GM21529 (cell line): Measurements from ENCODE around the gene PAM16.

ENCODE experiments used
- ATAC-seq: cut with Tn5 transposase; IDR thresholded peaks from one replicate; pipeline ENCODE4 v1.9.1; 2021; ENCODE audit not compliant: unreplicated experiment

Gene PAM16

DNA sequence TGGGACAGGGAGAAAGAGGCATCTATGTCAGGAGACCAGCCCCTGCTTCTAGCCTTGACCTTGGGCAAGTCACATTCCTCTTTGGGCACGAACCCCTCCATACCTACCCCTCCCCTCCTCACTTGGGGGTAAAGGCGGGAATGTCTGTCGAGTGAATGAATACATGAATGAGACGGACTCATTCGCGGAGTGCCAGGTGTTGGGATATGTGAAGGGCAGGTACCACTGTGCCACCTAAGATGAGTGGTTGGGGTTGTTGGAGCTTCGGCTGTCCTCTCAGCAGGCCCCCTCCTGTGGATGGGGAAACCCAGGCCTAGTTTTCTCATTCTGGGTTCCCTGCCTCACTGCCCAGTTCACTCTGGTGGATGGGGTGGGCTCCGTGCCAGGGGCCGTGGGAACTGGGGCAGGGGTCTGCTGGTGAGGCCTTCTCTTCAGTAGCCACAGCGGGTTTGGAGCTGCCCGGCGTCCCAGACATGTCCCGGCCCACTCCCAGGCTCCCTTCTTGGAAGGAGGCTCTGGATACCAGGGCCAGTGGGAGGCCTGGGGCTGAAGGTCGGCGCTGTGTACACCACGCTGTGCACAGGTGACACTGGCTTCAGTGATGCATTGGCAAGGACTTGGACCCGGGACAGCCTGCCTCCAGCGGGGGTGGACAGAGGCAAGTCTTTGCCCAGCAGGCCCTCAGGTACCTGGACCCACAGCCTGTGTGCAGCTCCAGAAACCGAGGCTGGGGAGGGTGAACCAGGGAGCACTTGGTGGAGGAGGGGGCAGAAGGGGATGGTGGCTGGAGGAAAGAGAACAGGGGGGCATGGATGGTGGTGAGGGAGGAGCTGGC, 29.6 kb downstream of the PAM16 start:
- no peak for ATAC-seq

DNA sequence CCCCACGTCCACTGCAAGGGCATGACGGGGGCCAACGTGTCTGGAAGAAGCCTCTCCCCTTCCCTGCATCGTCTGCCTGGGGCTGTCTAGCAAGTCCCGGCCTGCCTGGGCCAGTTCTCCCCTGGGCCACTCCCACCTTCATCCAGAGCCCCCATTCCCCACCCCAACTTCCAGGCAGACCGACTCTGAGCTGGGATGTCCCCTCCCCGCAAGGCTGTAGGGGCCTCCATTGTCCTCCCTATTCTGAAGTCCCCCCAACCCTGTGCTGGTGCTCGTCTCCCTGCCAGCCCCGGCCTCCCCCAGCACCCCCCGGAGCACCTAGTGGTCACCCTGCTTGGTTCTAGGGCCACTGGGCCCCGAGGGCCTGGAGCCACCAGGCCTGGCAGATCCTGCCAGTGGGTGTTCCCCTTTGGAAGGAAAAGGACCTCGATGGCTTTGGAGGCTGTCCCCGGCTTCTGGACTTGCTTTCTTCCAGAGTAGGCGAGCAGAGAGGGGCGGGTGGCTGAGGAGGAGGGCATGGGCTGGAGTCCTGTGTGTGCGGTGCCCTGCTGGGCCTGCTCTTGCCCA, 30.5 kb downstream of the PAM16 start:
- no peak for ATAC-seq

DNA sequence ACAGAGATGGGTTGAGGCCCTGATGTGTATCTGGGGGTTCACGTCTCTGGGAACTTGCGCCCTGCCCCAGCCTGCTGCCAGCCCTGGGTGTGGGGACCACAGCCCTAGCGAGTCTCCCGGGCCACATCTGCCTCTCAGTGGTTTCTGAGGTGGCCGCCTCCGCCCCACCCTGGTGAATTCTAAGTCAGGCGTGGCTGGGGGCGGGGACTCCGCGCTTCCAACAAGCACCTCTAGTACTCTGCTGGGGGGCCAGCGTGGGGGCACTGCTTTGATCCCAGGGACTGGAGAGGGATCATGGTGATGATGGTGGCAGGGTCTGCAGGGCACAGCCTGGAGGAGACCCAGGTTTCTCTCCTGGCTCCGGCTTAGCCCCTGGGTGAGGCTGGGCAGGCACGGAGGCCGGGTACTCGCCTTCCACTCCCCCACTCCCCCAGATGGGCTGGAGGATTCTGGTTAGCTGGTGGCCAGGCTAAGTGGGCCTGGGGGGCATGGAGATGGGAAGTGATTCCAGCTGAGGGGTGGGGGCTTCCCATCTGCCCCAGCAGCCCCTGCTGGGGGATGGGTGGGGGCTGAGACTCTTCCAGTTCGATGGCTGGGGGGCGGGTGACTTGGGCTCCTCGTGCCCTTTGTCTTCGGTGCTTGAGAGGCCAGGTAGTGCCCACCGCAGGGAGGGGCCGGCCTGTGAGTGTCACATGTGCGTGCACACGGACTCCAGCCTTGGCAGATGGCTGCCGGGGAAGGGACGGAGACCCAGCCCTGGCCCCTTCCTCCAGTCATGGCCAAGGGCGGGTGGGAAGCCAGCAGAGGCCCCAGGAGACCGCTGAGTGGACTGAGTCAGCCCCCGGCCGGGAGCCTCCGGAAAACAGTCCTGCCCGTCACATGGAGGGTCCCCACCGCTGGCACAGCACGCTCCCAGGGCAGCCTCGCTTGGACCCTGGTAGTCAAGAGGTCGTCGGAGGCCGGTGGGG, 31.4 kb downstream of the PAM16 start:
- no peak for ATAC-seq

DNA sequence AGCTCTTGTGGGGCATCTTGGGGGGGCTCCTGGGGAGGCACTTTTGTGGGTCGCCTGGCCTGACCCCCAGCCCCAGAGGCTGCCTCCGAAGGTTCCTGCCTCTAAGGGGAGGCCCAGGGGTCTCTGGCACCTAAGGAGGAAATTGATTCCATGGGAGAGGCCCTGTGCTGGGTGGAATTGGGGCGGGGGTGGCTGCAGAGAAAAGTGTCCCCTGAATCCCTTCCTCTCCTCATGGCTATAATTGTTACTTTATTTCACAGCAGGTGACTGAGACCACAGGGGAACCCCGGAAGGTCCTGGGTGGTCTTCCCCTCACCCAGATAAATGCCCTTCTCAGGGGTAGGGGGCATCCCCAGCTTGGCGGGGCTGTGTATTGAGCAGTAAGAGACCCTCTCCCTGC, 32.2 kb downstream of the PAM16 start:
- no peak for ATAC-seq

DNA sequence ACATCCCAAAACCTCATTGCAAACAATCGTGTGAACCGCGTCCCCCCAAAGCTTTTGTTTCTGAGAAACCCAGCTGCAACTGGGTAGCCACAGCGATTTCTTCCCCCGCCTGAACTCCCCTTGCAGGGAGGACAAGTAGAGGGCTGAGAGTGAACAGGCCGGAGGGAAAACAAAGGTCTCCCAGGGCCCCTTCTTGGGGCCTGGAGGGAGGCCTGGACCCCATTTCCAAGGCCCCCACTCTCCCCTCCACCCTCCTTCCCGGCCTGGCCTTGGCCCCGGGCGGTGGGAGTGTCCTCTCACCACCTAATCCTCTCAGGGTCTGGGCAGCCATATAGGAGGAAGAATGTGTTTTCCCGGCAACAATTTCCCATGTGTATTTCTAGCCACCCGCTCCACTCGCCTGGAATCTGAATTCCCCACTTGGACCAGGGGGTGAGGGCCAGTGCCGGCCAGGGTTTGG, 32.6 kb downstream of the PAM16 start:
- no peak for ATAC-seq

DNA sequence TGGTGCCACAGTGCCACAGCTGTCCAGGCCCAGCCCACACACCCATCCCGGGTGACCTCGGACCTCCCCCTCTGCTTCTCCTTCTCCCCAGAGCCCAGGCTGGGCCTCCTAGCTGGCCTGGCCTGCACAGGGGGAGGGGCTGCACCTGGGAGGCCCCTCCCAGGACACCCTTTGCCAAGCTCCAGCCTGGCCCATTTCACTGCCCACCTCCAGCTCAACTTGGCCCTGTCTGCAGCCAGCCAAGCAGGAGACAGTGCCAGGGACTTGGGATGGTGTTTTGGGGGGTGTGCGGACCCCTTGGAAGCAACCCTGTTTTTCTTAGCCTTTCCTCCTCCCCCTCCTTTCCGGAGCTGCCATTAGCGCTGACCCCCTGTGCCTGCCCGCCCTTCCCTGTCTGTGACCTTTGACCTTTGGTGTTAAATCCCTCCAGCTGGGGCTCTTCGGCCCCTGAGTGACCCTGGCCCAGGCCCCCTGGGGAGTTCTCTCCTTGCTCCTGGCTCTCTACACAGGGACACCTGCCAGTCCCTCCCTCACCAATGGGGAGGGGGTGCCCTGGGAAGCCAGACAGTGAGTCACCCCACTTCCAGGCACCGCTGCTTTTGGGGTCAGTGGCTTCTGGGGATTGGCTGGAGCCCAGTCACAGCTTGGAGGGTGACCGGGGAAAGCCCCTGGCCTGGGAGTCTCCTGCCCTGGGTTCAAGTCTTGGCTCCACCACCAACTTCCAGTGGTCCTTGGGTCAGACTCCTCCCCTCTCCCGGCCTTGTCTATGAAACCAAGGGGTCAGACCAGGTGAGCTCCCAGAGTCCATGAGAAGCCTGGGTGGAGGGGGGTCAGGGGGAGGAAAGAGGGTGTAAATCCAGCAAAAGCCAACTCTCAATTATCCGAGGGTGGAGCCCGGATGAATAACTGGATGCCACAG, 33.3 kb downstream of the PAM16 start:
- no peak for ATAC-seq

DNA sequence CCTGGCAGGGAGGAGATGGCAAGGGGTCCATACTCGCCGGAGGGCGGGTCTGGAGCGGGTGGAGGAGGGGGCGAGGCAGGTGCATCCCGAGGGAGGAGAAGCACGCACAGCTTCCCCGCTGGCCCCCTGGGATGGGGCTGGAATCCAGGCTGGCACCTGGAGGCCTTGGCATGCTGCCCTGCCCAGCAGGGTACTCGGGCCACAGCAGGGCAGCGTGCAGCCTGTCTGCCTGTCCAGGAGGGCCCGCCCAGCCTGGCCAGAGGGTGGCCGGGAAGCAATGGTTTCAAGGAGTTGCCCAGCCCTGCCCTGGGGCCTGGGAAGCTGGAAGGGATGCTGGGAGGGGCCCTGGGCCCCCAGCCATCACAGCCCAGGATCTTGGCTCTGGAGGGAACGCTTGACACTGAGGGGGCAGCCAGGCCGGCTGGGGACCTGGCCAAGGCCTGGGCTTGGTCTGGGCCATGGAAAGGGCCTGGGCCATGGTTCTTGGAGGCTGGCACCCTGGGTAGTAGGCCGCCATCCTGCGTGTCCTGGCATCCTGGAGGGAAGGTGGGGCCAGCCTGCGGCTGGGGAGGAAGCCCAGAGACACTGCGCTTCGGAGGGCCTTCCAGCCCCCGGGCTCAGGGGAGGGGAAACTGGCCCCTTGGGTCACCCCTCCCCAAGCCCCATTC, 34.1 kb downstream of the PAM16 start:
- no peak for ATAC-seq

DNA sequence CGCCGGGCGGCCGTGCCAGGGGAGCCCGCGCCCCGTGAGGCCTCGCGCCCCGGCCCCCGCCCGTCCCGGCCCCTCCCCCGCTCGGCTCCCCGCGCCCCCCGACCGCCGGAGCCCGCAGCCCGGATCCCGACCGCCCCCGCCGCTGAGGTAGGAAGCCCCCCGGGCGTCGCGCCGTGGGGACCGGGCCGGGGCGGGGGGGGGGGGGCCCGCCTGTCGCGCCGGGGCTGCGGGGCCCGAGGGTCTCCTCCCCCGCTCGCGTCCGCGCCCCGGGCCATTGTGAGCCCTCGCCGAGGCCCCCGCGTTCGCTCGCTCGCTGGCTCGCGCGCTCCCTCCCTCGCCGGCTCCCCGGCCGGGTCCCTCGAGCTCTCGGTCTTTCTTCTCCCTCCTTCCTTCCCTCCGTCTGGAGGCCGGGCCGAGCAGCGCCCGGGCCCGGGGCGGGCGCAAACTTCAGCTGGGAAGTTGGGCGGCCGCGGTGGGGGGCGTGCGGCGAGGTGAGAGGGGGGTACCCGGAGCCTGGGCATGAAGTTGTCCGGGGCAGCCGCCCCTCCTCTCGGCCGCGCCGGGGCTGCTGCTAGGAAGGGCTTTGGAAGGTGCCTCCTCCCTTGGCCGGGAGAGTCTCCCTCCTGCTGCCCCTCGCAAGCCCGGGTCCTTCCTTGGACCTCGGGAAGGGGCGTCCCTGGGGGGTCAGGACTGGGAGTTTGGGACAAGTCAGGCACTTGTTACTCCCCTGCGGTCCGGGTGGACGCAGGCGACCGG, 34.8 kb downstream of the PAM16 start:
- ATAC-seq: no peak

DNA sequence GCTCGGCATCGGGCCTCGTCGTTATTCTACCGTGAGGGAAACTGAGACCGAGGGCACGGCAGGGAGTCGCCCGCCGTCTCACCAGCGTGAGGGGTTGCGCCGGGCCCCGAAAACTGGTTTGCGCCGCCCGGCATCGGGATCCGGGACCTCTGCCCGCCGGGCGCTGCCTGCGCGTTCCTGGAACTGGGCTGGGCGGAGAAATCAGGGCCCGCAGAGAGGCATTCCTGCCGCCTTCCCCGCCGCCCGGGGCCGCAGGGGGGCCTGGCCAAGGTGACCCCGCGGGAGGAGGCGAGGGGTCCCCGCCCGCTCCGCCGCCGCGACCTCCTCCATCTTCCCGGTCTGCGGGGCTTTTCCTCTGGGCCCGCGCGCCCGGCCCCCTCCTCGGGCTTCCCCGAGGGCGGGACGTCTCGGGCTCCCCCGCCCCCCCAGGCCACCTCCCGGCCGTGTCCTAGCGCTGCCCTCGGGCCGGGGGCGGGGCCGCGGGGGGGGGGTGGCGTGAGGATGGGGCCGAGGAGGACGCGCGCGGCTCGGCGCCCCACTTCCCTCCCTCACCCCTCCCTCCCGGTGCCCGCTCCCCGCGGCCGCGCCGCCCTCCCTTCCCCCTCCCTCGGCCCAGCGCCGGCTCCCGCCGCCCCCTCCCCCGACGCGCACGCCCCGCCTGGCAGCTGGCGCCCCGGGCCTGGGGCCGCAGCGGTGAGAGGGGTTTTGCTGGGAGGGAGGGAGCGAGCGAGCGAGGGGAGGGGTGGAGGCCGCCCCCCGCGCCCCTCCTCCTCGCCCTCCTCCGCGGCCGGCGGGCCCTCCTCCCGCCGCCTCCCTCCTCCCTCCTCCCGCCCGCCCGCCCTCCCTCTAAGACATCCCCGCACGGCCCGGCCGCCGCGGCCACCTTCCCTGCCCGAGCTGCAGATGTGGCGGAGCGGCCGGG, 35.7 kb downstream of the PAM16 start, which contains the start of gene GLIS2:
GLIS2 (plus strand) TSS at position 882 of the 922 bp plus-strand sequence. CDS start 16,214 bp downstream, outside the sequence.
- ATAC-seq: no peak

DNA sequence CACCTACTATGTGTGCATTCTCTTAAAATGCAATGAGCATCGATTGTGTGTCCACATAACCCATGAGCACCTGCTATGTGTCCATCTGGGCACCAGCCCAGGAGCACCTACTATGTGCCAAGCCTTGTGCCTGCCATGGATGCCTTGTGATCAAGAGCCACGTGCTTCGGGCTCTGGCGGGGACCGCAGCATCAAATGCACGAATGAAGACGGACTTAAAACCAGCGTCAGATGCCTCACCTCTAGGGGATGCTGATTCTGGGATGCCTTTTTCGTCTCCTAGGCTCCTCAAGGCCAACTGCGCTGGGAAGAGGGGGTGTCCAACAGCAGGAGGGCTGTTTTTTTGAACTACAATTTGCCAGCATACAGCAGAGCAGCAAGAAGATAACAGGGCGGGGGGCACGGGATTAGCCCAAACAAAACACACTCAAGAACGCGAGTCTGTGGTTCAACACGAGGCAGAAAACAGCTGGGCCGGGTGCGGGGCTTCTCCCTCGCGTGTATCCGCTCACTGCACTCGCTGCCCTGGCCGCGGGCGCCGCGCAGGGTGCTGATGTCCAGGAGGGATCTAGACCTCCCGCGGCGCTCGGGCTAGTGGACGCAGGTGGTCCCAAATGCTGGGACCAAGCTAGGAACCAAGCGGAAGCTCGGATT, 36.5 kb downstream of the PAM16 start:
- ATAC-seq: no peak

DNA sequence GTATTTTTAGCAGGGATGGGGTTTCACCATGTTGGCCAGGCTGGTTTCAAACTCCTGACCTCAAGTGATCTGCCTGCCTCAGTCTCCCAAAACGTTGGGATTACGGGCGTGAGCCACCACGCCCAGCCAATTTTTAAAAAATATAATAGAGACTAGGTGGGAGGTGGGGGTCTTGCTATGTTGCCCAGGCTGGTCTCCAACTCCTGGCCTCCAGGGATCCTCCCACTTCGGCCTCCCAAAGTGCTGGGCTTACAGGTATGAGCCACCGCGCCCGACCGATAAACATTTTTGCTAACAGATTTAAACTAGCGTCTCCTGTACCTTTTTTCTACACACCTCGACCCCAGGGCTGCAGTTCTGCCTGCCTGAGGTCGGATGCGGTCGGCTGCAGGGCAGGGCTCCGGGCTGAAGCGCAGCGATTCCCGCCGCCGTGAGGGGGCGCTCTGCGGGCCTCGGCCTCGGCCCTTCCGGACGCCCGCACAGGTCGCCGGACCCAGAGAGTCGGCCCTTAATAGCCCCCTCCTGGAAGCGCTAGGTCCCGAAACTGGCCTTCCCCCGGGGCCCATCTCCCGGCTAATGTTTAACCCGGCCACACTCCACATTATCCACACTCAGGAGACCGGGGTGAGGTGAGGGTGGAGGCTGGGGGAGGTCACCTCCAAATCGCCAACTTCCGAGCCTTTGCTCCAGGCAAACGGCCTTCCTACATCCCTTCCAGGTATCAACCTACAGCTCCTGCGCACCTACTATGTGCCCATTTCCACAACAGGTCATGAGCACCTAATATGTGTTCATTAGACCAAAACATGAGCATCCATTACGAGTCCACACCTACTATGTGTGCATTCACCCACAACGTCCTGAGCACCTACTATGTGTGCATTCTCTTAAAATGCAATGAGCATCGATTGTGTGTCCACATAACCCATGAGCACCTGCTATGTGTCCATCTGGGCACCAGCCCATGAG, 37.3 kb downstream of the PAM16 start:
- ATAC-seq: no peak

DNA sequence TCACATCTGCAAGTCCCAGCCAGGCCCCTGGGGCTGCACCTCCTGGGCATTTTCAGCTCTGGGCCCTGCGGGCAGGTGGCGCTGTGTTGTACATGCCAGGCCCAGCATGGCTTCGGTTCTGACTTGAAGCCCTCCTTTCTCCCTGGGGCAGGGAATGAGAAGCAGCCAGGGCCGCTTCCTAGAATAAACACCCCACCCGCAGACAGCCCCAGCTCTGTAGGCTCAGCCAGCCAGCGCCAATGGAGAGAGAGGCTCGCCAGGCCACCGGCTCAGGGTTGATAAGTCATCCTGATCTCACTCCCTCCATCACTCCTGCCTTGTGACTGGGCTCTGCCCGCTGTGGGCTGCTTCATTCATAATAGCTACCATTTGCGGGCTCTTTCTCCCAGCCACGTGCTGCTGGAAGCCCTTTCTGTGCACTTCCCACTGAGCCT, 41.3 kb downstream of the PAM16 start:
- ATAC-seq: no peak

DNA sequence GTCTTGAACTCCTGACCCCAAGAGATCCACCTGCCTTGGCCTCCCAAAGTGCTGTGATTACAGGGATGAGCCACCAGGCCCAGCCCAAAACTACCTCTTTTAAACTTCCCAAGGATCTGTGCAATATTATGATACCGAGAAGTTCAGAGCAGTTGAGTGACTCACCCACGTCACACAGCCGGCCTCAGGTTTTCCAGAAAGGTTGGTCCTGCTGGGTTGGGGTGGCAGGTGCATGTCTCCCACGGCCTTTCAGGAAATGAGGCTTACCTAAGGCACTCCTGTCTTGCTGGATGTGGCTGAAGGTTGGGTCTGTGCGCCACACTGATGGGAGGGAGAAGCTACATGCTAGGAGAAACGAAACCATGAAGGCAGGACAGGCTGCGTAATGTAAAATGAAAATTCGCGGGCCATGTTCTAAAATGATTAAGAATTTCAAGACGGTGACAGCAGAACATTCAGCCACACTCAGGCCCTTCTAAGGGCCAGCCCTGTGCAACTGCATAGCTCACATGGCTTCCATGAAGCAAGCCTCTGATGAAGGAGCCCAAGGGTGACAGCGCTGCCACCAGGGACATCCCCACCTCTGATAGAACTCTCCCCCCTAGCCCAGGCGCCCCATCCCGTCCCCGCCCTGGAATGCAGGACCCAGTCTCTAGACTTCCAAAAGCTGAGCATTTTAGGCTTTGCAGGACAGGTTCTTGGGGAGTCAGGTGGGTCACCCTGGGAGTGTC, 41.9 kb downstream of the PAM16 start:
- ATAC-seq: no peak

DNA sequence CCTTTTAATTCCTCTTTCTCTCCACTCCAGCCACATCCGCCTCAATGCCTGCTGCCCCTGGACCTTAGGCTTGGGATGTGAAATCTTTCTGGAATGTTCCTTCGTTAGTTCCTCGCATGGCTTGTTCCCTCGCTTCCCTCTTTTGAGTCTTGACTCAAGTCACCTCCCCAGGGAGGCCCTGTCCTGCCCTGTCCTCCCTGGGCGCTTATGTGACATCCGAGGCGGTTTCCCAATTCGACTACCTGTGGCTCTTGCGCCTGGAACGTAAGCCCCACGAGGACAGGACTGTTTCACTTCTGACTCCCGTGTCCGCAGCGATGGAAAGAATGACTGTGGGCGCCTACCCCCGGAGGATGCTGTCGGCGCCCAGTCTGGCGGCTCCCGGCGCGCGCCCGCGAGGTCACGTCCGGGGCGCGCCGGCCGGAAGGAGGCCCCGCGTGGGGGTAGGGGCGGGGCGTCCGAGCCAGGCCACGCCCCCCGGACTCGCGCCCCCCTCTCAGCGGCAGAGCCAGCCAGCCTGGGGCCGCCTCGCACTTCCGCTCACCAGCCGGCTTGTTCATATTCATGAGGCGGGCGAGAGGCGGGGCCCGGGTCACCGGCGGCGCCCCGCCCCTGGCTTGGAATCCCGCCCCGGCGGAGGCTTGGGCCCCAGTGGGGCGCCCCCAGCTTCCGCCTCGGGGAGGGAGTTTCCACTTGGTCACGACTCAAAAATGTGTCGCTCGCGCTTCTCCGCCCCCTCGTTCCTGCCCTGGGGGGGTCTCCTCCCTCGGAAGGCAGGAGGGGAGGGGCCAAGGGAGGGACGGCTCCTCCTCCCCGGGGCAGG, 43.7 kb downstream of the PAM16 start:
- peak; percentile 82 for ATAC-seq
